A172 (cell line): ENCODE measurements around the gene SUGT1. TPM values are rescaled to one million over a fixed set of nuclear protein-coding genes. Genes with fewer than 3 reads are reported as not detected.
"Not testable (repeated sequence)": the region's sequence is repeated elsewhere in the genome, so short reads cannot be mapped to it uniquely, and the experiment has no call there.

Experiments used
- DNase-seq: peaks from one replicate; pipeline ENCODE4 v3.0.0-alpha.2; 2015; ENCODE audit warnings: low spot score
- total RNA-seq: library from RNA; depleted of rRNA; stranded (reverse); fragments of >200 nt; shearing (Covaris generic); gene quantifications from 2 replicates; pipeline ENCODE4 v1.2.3, GENCODE V29; 2014; rRNA removed

The SUGT1 gene
- 59.5 and 76.1 TPM in 2 replicates for total RNA-seq

DNA sequence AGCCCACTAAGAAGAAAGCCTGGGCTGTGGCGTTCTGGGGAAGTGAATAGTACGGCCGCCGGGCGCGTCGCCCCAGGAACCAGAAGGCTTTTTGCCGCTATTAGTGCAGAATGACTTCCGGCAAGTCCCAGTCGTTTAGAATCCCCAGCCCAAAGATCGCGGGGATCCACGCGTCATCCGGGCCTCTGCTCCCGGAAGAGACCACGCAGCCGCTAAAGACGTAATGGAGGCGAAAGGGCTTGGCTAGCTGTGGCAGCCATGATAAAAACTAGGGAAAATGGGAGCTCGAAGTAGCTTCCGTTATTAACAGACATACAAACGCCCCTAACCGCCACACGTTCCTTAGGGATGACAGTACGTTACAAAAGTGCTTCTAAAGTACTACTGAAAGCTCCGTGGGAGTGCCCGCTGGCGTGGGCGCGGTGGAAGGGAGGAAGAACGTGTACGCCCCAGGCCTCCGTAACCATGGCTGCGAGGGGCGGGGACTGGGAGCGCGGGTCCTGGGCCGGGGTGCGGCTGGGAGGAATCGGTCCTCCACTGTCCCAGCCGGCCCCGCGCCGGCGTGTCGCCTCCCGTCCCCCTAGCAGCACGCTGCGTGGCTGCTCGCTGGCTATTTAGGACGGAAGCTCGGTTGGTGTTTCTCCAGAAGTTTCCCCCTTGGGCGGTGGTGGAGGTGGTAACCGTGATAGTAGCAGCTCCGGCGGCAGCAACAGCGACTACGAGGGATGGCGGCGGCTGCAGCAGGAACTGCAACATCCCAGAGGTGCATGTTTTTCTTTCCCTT, at the start of gene SUGT1:
TSS of gene SUGT1 (plus strand) at position 641 of the 784 bp plus-strand sequence. CDS start at position 726, 85 bp downstream.
- peak; percentile 95 for DNase-seq

DNA sequence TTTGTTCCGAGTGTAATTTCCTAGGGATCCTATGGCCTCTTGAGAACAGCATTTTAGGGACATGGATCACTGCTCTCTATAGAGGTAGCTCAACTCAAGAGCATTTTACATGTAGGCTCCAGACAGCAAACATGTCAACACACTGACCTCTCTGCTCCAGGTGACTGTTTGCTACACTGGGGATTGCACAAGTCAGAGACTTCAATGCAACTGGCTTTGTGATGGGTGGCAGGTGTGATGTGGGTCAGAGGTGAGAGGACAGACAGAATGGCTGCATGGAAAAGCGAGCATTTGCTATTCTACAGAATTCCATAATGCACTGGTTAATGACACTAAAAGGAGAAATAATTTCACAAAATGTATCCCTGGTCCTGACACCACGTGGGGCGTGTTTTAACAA, 49.3 kb upstream of the SUGT1 start:
- DNase-seq: not testable (repeated sequence)

DNA sequence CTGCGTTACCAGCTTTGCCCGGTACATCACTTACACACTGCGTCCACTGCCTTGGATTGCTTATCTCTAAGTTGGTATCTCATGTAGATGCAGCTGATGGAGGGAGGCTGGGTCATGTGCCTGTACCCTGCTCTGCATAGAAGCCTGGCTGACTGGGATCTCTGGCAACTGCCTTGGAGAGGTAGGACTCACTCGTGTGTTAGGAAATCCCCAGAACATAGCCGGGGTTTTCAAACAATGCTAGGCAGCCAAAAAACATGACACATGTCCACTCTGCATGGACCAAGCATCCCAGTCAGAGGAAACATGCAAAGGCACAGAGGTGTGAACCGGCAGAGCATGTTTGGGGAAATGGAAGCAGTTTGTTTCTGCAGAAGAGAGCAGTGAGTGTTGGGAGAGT, 46.5 kb upstream of the SUGT1 start:
- not testable (repeated sequence) for DNase-seq

DNA sequence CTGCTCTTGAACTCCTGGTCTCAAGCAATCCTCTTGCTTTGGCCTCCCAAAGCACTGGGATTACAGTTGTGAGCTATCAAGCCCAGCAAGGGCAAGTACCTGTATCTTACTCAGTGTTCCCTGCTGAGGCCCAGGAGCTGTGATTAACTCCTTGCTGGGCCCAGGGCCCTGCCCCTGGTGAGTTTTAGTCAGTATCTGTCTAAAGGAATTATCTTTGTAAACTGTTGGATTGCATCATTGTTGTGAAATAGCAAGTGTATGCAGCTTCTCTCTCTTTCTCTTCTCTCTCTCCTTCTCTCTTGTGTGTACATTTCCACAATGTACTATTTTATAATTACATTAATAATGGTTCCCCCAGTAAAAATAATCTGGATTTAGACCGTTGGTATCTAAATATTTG, 45.8 kb upstream of the SUGT1 start:
- DNase-seq: not testable (repeated sequence)

DNA sequence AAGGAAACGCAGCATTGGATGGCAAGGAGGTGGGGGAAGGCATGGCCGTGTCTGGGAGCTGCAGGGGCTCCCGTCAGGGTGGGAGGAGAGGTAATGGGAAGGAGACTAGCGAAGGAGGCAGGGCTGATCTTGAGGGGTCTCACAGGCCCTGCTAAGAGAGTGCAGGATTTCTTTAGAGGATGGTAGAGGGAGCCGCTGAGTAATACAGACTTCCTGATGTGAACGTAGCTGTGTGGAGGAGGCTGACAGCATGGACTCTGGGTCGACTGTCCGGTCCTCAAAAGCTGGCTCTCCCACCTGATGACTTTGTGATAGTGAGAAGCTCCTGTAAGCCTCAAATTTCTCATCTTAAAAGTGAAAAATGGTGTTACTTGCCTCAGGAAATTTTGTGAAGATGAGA, 44.5 kb upstream of the SUGT1 start:
- not testable (repeated sequence) for DNase-seq

DNA sequence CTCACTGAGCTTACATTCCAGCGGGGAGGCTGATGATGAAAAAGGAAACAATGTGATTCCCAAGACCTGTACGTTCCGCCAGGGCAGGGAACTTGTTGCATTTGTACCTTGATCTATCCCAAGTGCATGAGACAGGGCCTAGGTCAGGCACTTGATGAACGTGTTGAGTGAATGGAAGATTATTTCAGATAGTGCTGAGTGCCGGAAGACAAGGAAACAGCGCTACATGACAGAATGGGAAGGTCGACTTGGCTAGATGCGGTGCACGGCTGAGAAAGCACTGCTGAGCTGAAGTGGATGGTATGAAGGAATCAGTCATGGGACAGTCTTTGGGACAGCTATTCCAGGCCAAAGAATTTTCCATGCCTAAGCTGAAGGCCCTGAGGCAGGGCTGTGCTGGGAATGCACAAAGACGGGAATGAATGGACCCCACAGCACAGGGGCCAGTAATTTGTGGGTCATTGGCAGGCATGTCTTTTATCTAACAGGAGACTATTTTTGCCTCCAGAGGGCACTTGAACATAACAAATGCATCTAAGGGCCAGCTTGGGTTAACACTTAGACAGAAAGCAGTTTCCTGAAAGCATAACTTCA, 43.5 kb upstream of the SUGT1 start:
- not testable (repeated sequence) for DNase-seq

DNA sequence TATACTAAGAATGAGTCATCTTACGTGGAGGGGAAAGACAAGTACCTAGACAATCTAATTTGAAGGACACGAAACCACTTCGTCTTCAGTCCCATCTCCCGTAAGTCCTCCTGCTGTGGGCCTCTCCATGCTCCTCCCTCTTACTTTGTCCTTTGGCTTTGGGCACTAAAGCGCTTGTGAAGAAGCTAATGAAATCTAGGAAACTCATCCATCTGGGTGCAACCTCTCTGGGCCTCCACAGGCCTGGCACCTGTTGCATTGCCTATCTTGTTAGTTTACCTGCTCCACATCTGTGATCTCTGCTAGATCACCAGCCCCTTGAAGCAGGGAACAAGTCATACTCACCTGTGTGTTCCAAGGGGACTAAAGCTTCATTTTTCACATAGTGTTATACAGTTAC, 42.5 kb upstream of the SUGT1 start:
- not testable (repeated sequence) for DNase-seq

DNA sequence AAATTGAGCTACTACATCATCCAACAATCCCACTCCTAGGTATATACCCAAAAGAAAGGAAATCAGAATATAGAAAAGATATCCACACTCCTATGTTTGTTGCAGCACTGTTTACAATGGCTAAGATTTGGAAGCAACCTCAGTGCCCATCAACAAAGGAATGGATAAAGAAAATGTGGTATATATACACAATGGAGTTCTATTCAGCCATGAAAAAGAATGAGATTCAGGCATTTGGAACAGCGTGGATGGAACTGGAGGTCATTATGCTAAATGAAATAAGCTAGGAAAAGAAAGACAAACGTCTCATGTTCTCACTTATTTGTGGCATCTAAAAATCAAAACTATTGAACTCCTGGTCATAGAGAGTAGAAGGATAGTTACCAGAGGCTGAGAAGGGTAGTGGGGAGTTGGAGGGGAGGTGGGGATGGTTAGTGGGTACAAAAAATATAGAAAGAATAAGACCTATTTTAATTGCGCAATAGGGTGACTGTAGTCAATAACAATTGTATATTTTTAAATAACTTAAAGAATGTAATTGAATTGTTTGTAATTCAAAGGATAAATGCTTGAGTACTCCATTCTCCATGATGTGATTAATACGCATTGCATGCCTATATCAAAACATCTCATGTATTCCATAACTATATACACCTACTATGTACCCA, 37.4 kb upstream of the SUGT1 start:
- DNase-seq: no peak

DNA sequence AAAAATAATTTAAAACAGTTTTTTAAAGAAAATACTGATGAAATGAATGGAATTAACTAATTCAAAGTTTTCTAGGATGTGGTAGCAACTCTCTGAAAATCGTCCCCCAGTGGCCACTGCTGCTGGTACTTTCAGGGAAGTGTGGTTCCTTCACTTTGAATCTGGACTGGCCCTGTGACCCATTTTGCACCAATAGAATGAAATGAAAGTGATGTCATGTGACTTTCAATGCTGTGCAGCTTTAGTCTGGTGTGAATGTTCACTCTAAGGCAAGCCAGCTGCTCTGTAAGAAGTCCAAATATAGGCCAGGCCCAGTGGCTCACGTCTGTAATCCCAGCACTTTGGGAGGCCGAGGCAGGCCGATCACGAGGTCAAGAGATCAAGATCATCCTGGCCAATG, 36.8 kb upstream of the SUGT1 start:
- no peak for DNase-seq

DNA sequence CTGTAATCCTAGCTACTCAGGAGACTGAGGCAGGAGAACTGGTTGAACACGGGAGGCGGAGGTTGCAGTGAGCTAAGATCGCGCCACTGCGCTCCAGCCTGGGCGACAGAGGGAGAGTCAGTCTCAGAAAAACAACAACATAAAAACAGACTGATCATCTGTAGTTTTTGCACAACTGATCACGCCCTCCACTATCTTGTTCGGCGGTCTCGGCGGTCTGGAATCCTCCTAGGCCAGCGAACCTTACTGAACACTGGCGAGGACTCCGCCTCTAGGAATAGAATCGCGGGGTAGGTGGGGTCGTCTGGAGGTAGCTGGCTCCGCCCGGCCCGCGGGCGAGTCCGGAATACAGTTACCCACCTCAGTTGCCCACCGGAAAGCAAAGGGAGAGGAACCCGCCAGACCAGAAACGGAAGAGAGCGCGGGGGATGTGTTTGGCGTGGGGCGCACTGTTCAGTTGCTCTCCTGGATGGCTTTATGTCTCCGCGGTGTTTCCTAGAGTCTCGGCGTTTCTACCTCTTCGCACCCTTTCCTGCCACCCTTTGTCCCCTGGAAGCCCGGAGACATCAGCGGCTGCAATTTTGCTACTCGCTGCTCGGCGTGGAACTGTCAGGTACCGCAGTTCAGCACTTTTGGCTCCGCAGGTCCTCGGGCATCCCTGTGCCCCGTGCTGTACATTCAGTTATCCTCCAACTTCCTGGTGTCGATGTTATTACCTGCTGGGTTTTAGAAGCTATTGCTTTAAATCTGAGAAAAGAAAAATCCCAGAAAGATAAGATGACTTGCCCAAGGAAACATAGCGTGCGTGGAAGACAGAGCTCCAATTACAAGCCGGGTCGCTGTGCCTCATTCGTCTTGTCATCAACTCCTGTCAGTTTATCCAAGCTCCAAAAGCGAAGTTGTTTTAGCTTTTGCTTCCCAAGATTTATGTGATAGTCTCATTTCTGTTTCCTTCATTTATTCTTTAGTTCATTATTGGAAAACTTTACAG, 35.3 kb upstream of the SUGT1 start:
- peak; percentile 79 for DNase-seq

DNA sequence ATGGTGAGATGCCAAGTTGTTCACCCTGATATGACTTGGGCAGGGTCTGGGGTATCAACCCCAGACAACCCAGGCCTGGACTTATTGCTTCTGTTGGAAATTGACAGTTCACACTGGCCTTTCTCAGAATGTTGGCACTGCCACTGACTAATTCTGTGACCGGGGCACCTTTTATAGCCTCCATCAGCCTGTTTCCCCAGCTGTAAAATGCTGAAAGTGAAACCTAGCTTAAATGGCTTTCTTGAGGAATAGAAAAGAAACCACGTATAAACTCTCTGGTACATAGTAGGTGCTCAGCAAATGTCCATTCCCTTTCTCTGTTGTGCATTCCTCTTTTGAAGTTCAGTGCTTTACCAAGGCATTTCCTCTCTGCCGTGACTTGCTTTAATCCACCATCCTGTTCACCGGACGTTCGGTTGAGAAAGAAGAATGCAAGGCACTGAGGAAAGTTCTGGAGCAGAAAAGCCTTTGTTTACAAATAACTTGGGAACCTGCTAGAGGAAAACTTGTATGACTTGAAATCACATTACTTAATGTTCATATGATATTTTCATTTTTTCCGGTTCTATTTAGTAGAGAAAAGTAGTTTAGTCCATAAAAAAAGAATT, 21.4 kb upstream of the SUGT1 start:
- not testable (repeated sequence) for DNase-seq

DNA sequence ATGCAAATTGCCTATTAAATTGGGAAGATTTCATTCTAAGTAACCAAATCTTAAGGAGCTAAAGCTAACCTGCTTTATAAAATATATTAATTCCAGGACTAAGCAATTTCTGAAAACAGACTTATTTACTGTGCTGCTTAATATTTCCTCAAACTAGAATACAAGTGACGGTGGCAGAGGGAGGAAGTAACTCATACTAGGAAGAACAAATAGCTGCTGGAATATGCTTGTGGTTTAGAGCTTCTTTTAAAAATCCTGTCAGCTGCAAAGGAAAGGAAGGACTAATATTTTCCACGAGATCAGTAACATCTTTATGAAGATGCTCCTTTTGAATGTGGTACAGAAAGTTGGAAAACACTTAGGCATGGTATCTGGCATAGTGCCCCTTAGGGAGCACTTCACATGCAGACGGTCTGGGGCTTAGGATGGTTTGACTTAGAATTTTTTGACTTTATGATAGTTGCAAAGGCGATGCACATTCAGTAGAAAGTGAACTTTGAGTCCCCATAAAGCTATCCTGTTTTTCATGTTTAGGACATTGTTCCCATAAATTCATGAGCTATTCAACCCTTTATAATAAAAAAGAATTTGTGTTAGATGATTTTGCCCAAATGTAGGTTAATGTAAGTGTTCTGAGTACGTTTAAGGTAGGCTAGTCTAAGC, 13.8 kb upstream of the SUGT1 start:
- no peak for DNase-seq

DNA sequence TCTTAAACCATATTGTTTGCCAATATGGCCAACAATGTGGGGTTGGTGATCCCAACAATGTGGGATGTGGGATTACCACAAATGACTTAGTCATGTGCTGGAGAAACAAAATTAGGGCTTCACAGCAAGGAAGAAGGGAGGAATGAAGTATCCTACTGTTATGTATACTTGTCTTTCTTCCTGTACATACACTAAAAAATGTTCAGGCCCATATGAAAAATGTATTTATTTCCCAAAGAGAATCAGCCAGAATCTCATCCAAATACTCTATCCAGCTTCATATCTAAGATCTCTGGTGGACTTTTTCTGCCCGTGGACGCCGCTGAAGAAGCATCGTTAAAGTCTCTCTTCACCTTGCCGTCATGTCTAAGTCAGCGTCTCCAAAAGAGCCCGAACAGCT, 10.5 kb upstream of the SUGT1 start, which contains the start of gene HNRNPA1L2:
TSS of gene HNRNPA1L2 (plus strand) at position 301 of the 400 bp plus-strand sequence. CDS start at position 363, 62 bp downstream.
- DNase-seq: no peak

DNA sequence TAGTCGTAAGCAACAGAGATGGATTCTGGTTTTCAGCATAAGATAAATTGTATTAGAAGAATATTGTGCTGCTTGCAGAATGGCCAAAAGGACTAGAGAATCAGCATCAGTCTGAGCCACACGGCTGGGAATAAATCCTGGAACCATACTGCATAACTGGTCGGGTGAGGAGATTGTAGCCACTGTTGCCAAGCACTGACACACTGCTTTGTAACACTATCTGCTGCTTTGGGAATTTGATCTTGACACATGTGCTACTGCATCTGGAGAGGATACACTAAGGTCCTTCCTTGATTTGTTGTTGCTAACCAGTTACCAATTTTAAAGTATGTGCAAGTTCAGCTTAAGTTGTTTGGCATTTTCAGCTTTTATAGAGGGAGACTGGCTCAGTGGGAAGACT, 8.5 kb upstream of the SUGT1 start:
- DNase-seq: no peak

DNA sequence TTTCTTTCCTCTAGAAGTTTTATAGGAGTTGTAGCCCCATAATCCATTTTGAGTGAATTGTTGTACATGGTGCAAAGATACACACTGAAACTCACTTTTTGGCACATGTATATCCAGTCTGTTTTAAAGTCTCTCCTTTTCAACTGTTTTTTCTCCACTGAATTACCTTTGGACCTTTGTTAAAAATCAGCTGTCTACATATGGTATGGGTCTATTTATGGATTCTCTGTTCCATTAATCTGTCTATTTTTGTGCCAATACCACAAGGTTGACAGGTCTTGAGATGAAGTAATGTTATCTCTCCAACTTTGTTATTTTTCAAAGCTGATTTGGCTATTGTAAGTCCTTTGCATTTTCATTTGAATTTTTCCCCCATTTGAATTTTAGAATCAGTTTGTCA, 5.7 kb upstream of the SUGT1 start:
- no peak for DNase-seq

DNA sequence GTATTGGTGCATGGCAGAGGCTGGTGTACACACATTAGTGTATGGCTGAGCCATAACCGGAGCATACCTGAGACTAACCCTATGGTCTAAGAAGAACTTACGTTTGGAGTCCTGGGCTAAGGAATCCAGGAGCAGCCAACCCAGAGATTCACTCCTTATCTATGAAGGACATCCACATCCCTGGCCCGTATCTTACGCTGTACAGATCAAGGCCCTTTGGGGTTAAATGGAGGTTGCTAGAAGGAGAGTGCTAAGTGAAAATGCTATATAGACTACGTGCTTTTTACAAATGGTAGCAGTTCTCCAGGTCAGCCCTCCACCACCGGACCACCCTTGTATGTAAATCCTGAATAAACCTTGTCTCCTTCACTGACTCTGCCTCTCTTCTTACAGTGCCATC, 1.9 kb upstream of the SUGT1 start:
- no peak for DNase-seq

DNA sequence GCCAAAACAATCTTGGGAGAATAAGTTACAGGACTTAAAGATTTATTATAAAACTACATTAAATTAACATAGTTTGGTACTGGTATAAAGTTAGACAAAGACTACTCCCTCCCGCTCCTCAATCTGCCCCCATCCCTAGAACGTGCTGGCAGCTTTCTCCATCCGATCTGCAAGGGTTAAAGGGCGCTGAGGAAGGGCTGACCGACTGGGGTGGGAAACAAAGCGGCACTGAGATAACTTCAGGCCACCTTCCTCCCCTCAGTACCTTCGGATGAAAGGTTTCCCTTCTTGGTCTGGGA, 790 bp upstream of the SUGT1 start:
- no peak for DNase-seq

DNA sequence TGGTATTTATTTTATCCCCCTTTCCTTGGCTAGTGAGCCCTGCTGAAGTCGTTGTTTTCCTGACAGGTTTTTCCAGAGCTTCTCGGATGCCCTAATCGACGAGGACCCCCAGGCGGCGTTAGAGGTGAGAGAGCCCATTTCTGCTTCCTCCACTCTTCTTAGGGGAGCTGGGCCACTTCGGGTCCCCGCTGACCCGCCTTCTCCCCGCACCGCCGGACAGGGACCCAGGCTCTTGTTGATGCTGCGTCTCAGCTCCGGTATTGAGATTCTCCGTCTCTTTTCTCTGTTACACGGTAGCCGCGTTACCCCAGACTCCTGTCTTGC, 306 bp downstream of the SUGT1 start:
- DNase-seq: no peak

DNA sequence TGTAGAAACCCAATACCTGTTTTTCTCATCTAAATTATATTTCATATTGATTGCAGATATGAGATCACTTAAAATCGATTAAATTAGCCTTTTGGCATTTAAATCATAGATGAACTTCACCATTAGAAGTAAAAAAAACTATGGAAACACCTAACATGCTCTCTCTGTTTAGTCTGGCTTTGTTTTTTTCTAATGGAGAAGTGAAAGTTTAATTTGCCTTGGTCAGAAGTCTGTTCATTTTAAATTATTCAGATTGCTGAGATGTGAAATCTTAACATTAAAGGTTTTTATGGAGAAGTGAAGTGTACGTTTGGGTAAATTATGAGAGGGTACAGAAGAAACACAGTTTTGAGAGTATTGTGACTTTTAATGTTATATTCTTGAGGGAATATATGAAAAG, 6.7 kb downstream of the SUGT1 start:
- no peak for DNase-seq

DNA sequence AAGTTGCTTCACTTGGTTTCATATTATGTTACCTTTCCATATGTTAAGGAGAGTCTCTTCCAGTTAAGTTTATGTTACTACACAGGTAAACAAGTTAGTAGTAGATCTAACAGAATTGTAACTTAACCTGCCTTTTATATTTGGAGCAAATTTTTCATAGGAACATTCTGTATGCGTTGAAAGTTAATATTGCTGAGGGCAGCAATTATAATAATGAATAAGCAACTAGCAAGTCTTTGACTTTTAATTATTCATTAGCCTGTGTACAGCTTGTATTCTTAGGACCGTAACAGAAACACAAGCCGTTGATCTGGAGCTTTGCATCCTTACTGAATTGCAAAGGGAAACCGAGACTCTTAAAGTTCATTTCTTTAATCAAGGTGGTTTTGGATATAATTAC, 11.6 kb downstream of the SUGT1 start:
- no peak for DNase-seq

DNA sequence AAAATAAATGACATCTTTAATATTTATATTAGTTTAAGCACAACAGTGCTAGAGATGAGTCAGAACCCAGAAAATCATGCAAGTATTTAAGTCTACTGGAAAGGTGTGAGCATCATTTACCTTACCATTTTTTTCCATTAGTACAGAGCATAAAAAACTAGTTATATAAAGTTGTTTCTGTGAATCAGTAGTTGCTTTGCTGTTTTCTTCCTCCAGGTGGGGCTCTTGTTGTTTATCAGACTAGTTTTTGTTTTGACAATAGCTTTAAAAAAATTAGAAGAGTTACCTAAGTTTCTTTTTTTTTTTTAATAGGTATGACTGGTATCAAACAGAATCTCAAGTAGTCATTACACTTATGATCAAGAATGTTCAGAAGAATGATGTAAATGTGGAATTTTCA, 12.7 kb downstream of the SUGT1 start:
- peak; percentile 35 for DNase-seq
